Umbilical cord (tissue), 2 donors: Measurements from ENCODE around the gene ANO1. TPM values are rescaled to one million over a fixed set of nuclear protein-coding genes. Genes with fewer than 3 reads are reported as not detected.
"Not testable (repeated sequence)": the region's sequence is repeated elsewhere in the genome, so short reads cannot be mapped to it uniquely, and the experiment has no call there.

Experiments used
- DNase-seq: peaks from one replicate; pipeline ENCODE4 v3.0.0-alpha.2; 2015; ENCODE audit warnings: low spot score
- total RNA-seq: library from RNA; depleted of rRNA; stranded (reverse); fragments of >200 nt; gene quantifications from one replicate; pipeline ENCODE4 v1.2.3, GENCODE V29; 2014; ENCODE audit warnings: low replicate concordance; ENCODE audit not compliant: insufficient read depth

ANO1 gene
- total RNA-seq, 1 donor from 2014 or later = 4.6 TPM

DNA sequence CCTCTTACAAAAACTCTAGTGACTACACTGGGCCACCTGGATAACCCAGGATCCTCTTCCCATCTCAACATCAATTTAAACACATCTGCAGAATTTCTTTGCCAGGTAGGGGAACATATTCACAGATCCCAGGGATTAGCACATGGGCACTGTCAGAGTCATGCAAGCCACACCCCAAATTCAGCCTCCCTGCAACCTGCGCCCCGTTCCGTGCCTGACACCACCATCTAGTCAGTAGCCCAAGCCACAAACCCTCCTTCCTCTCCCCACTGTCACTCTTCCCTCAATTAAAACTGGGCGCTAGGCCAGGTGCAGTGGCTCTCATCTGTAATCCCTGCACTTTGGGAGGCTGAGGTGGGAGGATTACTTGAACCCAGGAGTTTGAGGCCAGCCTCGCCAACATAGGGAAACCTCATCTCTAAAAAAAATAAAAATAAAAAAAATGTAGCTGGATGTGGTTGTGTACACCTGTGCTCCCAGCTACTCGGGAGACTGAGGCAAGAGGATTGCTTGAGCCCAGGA lies 131.3 kb downstream of the ANO1 start:
- no peak for DNase-seq

DNA sequence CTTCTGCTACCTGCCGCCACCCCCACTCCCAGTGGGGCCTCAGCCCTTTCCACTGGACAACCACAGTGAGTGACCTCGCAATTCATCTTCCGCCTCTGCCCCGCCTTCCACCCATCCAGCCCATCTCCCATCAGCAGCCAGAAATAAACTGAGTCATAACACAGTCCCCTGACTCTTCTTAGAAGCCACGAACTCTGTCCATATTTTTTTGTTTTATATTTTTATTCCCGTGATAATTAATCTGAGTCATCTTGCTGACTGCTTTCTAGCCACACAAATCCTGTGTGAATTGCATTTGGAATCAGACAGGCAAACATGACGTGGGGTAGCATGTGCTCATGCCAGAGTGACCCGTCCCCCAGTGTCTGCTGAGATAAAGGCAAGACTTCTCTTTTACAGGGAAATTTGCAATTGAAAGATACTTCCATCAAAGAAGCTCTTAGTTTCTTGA lies 132.0 kb downstream of the ANO1 start:
- DNase-seq = no peak

DNA sequence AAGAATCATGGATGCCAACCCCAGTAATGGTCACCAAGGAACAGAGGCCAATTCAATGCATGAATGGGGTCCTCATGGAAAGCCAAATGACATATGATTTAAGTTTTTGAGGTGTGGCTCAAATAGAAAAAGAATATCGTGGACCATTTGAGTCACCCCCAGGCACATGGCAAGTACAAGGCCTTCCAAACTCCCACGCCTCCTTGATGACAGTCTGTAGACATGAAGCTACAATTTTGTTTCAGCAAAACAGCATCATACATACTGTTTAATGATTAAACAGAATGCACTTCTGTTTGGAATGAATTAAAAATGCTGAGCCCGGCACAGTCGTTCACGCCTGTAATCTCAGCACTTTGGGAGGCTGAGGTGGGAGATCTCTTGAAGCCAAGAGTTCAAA lies 132.4 kb downstream of the ANO1 start:
- no peak for DNase-seq

DNA sequence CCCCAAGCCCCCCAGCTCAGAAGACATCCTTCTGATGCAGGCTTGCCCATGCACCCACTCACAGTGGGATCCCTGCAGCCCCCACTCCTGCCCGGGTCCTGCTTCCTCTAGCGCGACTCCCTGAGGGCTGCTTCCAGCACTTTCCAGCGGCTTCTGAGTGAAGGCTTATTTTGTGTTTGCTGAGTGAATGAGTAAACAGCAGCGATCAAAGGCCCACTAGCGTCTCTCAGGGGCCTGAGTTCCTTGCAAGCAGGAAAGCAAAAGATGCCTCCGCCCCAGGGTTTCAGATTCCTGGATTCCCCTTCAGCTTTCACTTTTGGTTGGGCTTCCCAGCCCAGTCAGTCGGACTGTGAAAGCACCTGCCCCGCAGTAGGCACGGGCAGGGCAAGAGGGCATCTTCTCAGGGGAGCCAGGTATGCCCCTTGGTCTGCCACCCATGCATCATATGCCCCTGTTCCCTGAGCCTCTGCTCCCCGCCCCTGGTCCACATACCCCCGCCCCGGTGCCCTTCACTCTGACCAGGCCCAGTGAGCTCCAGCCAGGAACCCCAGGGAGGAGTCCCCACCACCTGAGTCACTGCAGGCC lies 134.2 kb downstream of the ANO1 start:
- no peak for DNase-seq

DNA sequence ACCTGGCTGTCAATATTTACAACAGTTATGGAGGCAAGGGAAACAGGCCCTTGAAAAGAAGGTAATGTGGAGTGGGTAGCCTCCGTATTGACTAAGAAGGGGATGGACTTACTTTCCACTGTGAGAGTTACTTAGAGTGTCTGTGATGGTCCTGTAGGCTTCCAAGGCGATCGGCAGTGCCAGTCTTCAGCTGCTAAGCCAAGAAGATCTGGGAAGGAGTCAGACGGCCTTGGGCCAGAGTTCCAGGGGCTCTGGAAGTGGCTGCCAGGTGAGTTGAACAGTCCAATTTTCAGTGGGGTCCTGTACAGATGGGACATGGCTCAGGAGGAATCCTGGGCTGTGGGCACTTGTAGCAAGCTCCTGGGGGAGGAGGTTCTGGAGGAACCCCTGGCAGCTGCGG lies 139.3 kb downstream of the ANO1 start:
- not testable (repeated sequence) for DNase-seq

DNA sequence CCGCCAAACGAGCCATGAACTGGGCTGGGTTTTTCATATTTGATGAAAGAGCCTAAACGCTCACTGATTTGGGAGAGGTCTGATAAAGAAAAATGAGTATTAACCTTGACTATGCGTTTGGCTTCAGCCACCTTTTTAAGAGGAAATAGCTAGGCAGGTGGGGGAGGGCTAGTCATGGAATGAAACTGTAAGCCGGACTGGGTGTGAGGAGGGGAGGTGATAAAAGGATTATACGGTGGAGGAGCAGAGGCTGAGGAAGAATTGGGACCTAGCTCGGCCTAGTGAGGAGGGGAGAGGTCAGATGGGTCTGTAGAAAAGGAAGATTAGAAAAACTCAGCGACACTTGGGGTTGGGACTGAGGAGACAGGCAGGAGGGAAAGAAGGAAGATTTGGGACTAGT lies 140.0 kb downstream of the ANO1 start:
- DNase-seq = not testable (repeated sequence)

DNA sequence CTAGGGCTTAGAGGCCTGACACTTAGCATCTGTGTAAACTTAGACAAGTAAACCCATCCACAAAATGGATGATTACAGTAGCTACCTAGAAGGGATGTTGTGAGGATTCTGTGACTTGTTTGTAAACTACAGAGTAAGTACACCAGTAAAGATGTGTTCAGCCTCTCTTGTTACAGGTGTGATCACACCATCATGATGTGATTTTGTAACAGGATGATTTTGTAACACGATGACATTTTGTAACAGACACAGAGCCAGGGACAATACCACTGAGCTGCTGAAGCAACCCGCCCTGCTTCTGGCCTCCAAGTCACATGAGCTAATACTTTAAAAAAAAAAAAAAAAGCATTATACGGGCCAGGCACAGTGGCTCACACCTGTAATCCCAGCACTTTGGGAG lies 142.0 kb downstream of the ANO1 start:
- DNase-seq = no peak

DNA sequence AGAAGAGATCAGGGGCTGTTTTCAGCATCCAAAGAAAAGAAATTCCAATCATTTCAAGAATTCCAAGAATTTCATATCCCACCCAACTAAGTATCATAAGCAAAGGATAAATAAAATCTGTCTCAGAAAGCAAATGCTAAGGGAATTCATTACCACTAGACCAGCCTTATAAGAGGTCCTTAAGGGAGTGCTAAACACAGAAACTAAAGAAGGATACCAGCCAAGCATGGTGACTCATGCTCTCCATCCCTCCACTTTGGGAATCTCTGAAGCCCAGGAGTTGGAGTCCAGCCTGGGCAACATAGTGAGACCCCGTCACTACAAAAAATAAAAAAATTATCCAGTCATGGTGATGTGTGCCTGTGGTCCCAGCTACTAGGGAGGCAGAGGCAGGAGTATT lies 142.8 kb downstream of the ANO1 start:
- no peak for DNase-seq

DNA sequence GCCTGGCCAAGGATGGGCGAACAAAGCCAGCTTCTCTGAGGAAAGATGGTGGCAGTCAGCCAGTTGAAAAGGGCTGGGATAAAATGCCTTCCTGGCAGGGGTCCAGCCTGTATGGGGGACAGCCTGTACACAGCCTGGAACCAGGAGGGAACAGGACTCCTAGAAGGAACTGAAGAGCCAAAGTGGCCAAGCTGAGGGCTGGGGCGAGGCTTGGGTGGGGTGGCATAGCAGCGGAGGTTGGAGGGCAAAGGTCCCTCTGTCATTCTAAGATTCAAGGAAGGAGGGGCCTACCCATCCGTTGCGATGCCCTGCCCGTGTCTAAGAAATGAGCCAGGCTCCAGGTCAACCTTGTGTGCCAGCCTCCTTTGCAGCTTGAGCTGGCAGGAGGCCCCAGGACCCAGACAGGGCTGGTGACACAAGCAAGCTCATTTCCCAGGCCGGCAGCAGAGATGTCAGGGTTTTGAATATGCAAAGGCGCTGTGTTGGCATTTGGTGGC lies 147.6 kb downstream of the ANO1 start:
- peak; percentile 20 for DNase-seq

DNA sequence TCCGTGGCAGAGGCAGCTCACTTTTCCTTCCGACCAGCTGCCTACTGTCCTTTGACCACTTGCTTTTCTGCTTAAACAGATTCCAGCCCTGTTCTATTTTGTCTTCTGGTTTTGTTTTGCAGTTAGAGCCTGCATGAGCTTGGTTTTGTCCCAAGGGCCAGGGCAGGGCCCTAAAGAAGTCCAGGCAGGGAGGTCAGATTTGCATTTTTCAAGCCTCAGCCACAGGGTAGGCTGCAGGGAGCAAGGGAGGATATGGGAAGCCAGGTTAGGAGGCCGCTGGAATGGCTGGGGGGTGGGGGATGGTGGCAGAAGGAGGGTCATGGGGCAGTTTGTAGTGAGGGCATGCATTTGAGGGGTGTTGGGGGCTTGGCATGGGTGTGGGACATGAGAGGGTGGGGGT lies 148.1 kb downstream of the ANO1 start:
- no peak for DNase-seq

DNA sequence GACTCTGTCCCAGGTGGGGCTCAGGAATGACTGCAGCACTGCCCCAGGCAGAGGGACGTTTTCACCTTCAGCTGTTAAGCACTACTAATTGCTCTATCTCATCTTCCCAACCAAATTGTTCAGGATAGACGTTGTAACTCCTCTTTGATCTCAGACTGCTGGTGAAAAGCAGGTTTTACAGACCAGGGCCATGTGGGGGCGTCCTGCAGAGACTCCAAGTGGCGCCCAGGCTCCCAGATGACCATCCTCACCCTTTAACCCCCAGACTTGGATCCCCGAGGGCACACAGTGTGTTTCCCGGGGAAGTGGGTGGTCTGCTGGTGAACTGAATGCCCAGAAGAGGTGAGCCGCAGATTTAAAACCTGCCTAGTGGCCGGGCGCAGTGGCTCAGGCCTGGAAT lies 148.8 kb downstream of the ANO1 start:
- no peak for DNase-seq

DNA sequence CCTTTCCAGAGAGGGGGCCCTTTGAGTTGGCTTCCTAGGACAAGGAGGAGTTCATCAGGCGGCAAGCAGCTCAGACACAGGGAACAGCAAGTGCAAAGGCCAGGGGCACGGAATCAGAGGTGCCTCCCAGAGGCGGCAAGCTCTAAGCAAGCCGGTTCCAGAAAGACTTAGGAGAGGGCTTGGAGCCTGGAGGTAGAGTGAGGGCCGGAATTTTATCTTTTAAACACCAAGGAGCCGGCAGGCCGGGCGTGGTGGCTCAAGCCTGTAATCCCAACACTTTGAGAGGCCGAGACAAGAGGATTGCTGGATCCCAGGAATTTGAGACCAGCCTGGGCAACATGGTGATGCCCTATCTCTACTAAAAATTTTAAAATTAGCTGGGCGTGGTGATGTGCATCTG lies 151.6 kb downstream of the ANO1 start:
- DNase-seq = no peak

DNA sequence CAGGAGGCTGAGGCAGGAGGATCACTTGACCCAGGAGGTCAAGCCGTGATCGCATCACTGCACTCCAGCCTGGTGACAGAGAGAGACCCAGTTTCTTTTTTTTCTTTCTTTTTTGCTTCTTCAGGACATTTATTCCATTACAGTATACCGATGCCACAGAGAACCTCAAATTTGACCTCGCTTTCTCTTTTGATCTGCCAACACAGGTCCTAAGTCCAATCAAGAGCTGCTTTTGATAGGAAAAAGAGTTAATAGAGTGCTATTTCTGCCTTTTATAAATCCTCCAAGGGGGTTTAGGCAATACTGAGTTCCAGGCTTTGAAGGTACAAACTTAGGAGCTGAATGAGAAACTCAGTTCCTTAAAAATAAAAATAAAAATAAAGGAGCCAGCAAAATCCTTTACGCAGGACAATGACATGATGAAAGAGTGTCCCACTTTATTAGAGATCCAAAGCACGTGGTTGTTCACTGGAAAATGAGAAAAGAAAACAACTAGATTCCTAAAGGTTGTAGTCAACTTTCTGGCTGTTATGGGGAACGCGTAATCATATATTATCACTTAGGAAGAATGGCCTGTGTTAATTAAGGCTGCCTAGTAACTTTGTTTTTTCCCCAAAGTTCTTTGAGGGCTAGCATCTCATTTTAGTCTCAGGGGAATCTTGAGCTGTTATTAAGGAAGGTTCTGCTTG lies 152.2 kb downstream of the ANO1 start:
- no peak for DNase-seq

DNA sequence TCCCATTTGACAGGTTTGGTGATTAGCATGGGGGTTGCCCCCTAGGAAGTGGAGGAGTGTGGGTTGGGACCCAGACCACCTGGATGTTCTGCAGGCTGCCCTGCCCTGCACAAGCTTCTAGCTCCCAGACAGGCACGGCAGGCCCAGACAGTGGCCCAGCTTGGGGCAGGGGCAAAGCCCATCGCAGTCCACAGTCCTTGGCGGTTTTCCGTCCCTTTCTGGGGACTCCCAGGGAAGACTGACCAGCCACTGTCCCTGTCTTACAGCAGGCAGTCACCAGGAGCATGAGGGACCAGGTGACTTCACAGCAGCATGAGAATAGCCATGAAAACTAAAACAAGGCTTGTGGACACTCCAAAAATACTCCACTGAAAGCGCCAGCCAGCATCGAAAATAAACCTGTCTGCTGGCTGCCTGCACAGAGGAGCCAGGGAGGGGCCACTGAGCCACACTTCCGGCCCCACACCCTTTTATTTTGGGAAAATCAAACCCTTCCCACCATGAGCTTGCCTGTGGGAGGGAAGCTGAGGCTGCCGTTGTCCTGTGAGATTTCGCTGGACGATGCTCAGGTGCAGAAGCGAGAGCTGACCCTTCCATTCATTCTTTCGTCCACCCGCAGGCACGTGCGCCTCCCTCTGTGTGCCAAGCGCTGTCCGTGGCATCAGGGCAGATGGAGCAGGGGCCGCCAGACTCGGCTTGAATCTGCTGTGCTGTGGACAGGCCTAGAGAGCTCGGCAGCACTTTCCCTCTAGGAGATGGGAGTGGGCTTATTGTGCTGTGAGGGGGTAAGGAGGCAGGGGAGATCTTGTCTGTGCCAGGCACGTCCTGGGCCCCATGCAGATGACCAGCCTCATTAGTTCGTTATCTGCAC lies 153.0 kb downstream of the ANO1 start:
- no peak for DNase-seq

DNA sequence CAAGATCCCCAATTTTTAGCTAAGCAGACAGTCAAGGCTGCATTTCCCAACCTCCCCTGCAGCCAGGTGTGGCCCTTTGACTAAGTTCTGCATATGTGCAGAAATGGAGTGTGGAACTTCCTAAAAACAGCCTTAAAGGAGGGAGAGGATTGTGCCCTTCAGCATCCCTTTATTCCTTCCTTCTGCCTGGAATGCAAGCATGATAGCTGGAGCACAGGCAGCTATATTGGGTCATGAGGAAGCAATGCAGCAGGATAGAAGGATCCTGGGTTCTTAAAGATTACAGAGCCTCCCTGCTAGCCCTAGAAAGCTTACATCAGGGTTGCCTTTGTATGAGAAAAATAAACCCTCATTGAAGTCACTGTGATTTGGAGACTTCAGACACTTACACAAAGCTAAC lies 154.9 kb downstream of the ANO1 start:
- no peak for DNase-seq

DNA sequence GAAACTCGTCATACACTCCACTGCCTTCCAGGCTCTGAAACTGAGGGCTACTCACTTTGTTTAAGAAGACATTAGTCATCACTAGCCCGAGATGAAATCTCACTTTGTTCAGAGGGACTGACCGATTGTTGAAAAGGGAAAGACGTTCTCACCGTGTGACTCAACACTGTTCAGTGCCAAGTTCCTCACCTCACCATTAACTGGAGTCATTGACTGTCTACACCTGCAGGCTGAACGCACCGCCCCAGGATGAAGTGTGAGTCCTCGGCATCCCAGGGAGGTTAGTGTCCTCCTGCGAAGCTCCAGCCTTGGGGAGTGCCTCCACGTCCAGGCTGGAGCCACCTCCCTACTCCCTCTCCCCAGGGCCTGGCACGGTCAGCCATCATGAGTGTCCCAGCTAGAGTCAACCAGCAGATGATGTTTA lies 155.4 kb downstream of the ANO1 start:
- DNase-seq = no peak

DNA sequence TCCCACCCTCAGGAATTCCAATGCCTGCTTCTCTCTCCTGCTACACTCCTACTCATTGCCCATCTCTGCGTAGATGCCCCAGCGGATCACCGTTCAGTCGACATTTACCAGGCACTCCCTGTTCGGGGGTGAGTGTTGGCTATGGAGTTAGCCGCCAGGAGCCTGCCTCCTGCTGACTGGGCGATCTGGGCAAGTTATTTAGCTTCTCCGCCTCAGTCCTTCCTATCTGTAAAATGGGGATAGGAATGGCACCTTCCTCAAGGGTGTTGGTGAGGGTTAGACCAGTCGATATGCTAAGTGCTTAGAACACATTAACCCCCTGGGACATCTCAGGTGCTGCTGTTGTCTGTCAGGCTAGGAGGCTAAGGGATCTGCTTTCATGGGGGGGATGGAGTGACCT lies 155.8 kb downstream of the ANO1 start:
- DNase-seq = no peak

Other genes with a start within 250 kb of the ANO1 start
- 23.8 TPM for gene FADD, start 125.0 kb downstream of the ANO1 start, total RNA-seq
- 49.6 TPM for gene PPFIA1, start 192.4 kb downstream of the ANO1 start, total RNA-seq